Dendritic cell treated with granulocyte-macrophage colony-stimulating factor and Interleukin-4, amounts not matched to agents 40 ng/mL and 50 ng/mL, for 4 days (primary cell): ENCODE measurements around the gene PPP2R3A.
"Not testable (repeated sequence)": the region's sequence is repeated elsewhere in the genome, so short reads cannot be mapped to it uniquely, and the experiment has no call there.

Experiments used
- H3K27ac Mint-ChIP-seq: one replicate; pipeline ENCODE4 v1.8.0; 2022; ENCODE audit warnings: mild to moderate bottlenecking, mixed read lengths
- H3K27me3 Mint-ChIP-seq: one replicate; pipeline ENCODE4 v1.8.0; 2022; ENCODE audit warnings: mild to moderate bottlenecking, mixed read lengths
- H3K36me3 Mint-ChIP-seq: one replicate; pipeline ENCODE4 v1.8.0; 2022; ENCODE audit warnings: low read depth, mixed read lengths
- H3K4me1 Mint-ChIP-seq: one replicate; pipeline ENCODE4 v1.8.0; 2022; ENCODE audit warnings: low read depth, mixed read lengths
- H3K4me3 Mint-ChIP-seq: one replicate; pipeline ENCODE4 v1.8.0; 2022; ENCODE audit warnings: mild to moderate bottlenecking, moderate library complexity, mixed read lengths
- H3K9me3 Mint-ChIP-seq: one replicate; pipeline ENCODE4 v1.8.0; 2022; ENCODE audit warnings: mixed read lengths
- intact Hi-C: fragments of 100-400 bp; cut with micrococcal nuclease; formaldehyde crosslinking; loops from one replicate; pipeline ENCODE4 v1.15.0; 2022

The PPP2R3A gene

GRCh38 chr3:136070953-136071949, 105.7 kb downstream of the PPP2R3A start:
- peak overlapping the region; percentile 11 for H3K4me3 Mint-ChIP-seq
- H3K27me3 Mint-ChIP-seq, result no peaks in the 10 kb centered on the region
- peaks cover 25% of the 10 kb centered on the region for H3K4me1 Mint-ChIP-seq
- no peaks in the 10 kb centered on the region for H3K9me3 Mint-ChIP-seq
- intact Hi-C loops, result loop anchor here (10.0 kb wide), 5 partner anchors 124 to 1904 kb away; partner anchors contain the start of gene MSL2
- H3K27ac Mint-ChIP-seq, result peak overlapping the region; percentile 65
- H3K36me3 Mint-ChIP-seq, result no peaks in the 10 kb centered on the region

- intact Hi-C loops, result loop anchor here (2.0 to 10.0 kb wide), 9 partner anchors 120 to 1900 kb away; partner anchors contain the start of genes MSL2, PCCB and STAG1
- Mint-ChIP-seq H3K4me1 (peaks cover 26% of the 10 kb centered on the region), H3K4me3 (no peak overlapping the region), H3K9me3 (no peaks in the 10 kb centered on the region), H3K27ac (no peak overlapping the region), H3K27me3 (no peaks in the 10 kb centered on the region), H3K36me3 (no peaks in the 10 kb centered on the region)
These were observed 109.1 kb downstream of the PPP2R3A start for GRCh38 chr3:136074546-136075170.

- intact Hi-C loops, result loop anchor here (2.0 to 10.0 kb wide), 9 partner anchors 119 to 1899 kb away; partner anchors contain the start of genes MSL2, PCCB and STAG1
- Mint-ChIP-seq H3K9me3 (no peaks in the 10 kb centered on the region), H3K4me3 (peak overlapping the region; percentile 32), H3K27ac (peak overlapping the region; percentile 70), H3K4me1 (peaks cover 26% of the 10 kb centered on the region), H3K27me3 (no peaks in the 10 kb centered on the region), H3K36me3 (no peaks in the 10 kb centered on the region)
These were observed 109.8 kb downstream of the PPP2R3A start for GRCh38 chr3:136075218-136075808.

GRCh38 chr3:136075811-136076210, 110.3 kb downstream of the PPP2R3A start:
- Mint-ChIP-seq H3K36me3 (no peaks in the 10 kb centered on the region), H3K9me3 (no peaks in the 10 kb centered on the region), H3K27me3 (no peaks in the 10 kb centered on the region), H3K4me1 (peaks cover 25% of the 10 kb centered on the region), H3K27ac (peak overlapping the region; percentile 70), H3K4me3 (no peak overlapping the region)
- intact Hi-C loops, result loop anchor here (2.0 to 10.0 kb wide), 9 partner anchors 119 to 1899 kb away; partner anchors contain the start of genes MSL2, PCCB and STAG1

- Mint-ChIP-seq H3K36me3 (no peaks in the 10 kb centered on the region), H3K4me1 (peaks cover 10% of the 10 kb centered on the region), H3K9me3 (no peaks in the 10 kb centered on the region), H3K4me3 (no peak overlapping the region), H3K27me3 (no peaks in the 10 kb centered on the region), H3K27ac (no peak overlapping the region)
- intact Hi-C loops, result loop anchor here (5.0 to 10.0 kb wide), 8 partner anchors 116 to 1896 kb away; partner anchors contain the start of genes MSL2, PCCB and STAG1
These were observed 113.2 kb downstream of the PPP2R3A start for GRCh38 chr3:136078421-136079364.

GRCh38 chr3:136083641-136084382, 118.3 kb downstream of the PPP2R3A start:
- H3K4me3 Mint-ChIP-seq, H3K27me3 Mint-ChIP-seq, H3K36me3 Mint-ChIP-seq, H3K4me1 Mint-ChIP-seq, H3K27ac Mint-ChIP-seq, intact Hi-C loops: not testable (repeated sequence)
- H3K9me3 Mint-ChIP-seq, result peaks cover 13% of the 10 kb centered on the region

- H3K27me3 Mint-ChIP-seq, result not testable (repeated sequence)
These were observed 119.5 kb downstream of the PPP2R3A start for GRCh38 chr3:136085067-136085466.

GRCh38 chr3:136093771-136094170, 128.2 kb downstream of the PPP2R3A start:
- Mint-ChIP-seq H3K9me3 (no peaks in the 10 kb centered on the region), H3K27ac (no peak overlapping the region), H3K36me3 (no peaks in the 10 kb centered on the region), H3K27me3 (no peaks in the 10 kb centered on the region), H3K4me1 (no peaks in the 10 kb centered on the region), H3K4me3 (no peak overlapping the region)
- intact Hi-C loops, result no loop called here

More at GRCh38 chr3:136085067-136085466, 119.5 kb downstream of the PPP2R3A start:
- peaks cover 13% of the 10 kb centered on the region for H3K9me3 Mint-ChIP-seq
- intact Hi-C loops, H3K4me3 Mint-ChIP-seq, H3K36me3 Mint-ChIP-seq, H3K27ac Mint-ChIP-seq, H3K4me1 Mint-ChIP-seq: not testable (repeated sequence)

GRCh38 chr3:136105044-136105443, 139.5 kb downstream of the PPP2R3A start:
- Mint-ChIP-seq H3K27me3 (no peaks in the 10 kb centered on the region), H3K4me3 (no peak overlapping the region), H3K27ac (peak overlapping the region; percentile 8), H3K36me3 (no peaks in the 10 kb centered on the region), H3K4me1 (peaks cover 5% of the 10 kb centered on the region), H3K9me3 (no peaks in the 10 kb centered on the region)
- intact Hi-C loops, result no loop called here

GRCh38 chr3:136106101-136106500, 140.6 kb downstream of the PPP2R3A start:
- Mint-ChIP-seq H3K4me3 (no peak overlapping the region), H3K27ac (no peak overlapping the region), H3K4me1 (peaks cover 5% of the 10 kb centered on the region), H3K9me3 (no peaks in the 10 kb centered on the region), H3K27me3 (no peaks in the 10 kb centered on the region), H3K36me3 (no peaks in the 10 kb centered on the region)
- intact Hi-C loops, result no loop called here

GRCh38 chr3:136109499-136109898, 144.0 kb downstream of the PPP2R3A start:
- Mint-ChIP-seq H3K4me3 (no peak overlapping the region), H3K36me3 (no peaks in the 10 kb centered on the region), H3K27ac (no peak overlapping the region), H3K9me3 (no peaks in the 10 kb centered on the region), H3K4me1 (peaks cover 5% of the 10 kb centered on the region), H3K27me3 (no peaks in the 10 kb centered on the region)
- intact Hi-C loops, result no loop called here

- Mint-ChIP-seq H3K9me3 (peaks cover 5% of the 10 kb centered on the region), H3K27ac (no peak overlapping the region), H3K27me3 (no peaks in the 10 kb centered on the region), H3K4me3 (no peak overlapping the region), H3K4me1 (no peaks in the 10 kb centered on the region), H3K36me3 (no peaks in the 10 kb centered on the region)
- intact Hi-C loops, result no loop called here
These were observed 145.0 kb downstream of the PPP2R3A start for GRCh38 chr3:136110481-136110880.
